ENCODE results near the gene LINC00305. TPM values are rescaled to one million over a fixed set of nuclear protein-coding genes. Genes with fewer than 3 reads are reported as not detected.

Gene LINC00305
- total RNA-seq, 1 experiment from 2014 or later = not detected

- intact Hi-C loops (cut with micrococcal nuclease) = no loop called here
- no TSS peak for BruUV-seq (replicated peaks)
- H3K4me1 Mint-ChIP-seq (ENCODE audit: insufficient read depth, unreplicated experiment) = no peaks in the 10 kb centered on the region
- ChIA-PET CTCF (no interaction called here), POLR2A (no interaction called here)
- TF ChIP-seq, protein P1, sequence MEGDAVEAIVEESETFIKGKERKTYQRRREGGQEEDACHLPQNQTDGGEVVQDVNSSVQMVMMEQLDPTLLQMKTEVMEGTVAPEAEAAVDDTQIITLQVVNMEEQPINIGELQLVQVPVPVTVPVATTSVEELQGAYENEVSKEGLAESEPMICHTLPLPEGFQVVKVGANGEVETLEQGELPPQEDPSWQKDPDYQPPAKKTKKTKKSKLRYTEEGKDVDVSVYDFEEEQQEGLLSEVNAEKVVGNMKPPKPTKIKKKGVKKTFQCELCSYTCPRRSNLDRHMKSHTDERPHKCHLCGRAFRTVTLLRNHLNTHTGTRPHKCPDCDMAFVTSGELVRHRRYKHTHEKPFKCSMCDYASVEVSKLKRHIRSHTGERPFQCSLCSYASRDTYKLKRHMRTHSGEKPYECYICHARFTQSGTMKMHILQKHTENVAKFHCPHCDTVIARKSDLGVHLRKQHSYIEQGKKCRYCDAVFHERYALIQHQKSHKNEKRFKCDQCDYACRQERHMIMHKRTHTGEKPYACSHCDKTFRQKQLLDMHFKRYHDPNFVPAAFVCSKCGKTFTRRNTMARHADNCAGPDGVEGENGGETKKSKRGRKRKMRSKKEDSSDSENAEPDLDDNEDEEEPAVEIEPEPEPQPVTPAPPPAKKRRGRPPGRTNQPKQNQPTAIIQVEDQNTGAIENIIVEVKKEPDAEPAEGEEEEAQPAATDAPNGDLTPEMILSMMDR (IDR thresholded peaks at IDR 0.05; ENCODE audit: unreplicated experiment) = no peak
- no peaks in the 10 kb centered on the region for H3K9me3 Mint-ChIP-seq (ENCODE audit: unreplicated experiment)
- H3K27me3 Mint-ChIP-seq (ENCODE audit: insufficient read depth, unreplicated experiment) = peaks cover 79% of the 10 kb centered on the region
- no peak overlapping the region for H3K4me3 Mint-ChIP-seq (ENCODE audit: unreplicated experiment)
- no peak for DNase-seq (ENCODE audit: unreplicated experiment)
- no peaks in the 10 kb centered on the region for H3K36me3 Mint-ChIP-seq (ENCODE audit: insufficient read depth, unreplicated experiment)
- H3K27ac Mint-ChIP-seq (ENCODE audit: low read depth, unreplicated experiment) = no peak overlapping the region
These were observed 57.4 kb downstream of the LINC00305 start for GRCh38 chr18:64091526-64091925.

DNA sequence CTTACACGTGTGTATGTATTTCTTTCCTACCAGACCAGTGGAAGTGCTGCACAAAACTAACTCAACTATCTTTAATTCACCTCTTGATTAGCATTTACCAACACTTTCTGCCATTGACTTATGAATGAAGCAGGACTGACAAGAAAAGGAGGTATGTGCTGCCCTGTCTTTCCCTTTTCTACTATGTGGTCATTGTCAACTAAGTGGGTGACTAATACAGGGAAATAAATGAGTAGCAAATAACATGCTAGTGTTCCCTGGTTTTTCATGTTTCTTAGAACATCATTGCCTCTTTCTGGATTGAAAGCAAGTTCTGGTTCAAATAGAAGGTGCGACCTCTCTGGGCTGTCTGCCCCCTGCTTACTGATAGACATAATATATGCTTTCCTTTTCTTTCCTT is 58.0 kb downstream of the LINC00305 start:
- intact Hi-C loops (cut with micrococcal nuclease) = no loop called here
- POLR2A ChIA-PET = no interaction called here
- DNase-seq (ENCODE audit: unreplicated experiment) = no peak
- Mint-ChIP-seq H3K9me3 (ENCODE audit: unreplicated experiment) (no peaks in the 10 kb centered on the region), H3K27me3 (ENCODE audit: insufficient read depth, unreplicated experiment) (peaks cover 75% of the 10 kb centered on the region), H3K4me1 (ENCODE audit: insufficient read depth, unreplicated experiment) (no peaks in the 10 kb centered on the region), H3K36me3 (ENCODE audit: insufficient read depth, unreplicated experiment) (no peaks in the 10 kb centered on the region), H3K27ac (ENCODE audit: low read depth, unreplicated experiment) (no peak overlapping the region), H3K4me3 (ENCODE audit: unreplicated experiment) (no peak overlapping the region)
- CTCF ChIA-PET = interaction anchor here (0.8 kb wide), 1 partner anchor 1468 kb away, joined by 3 read pairs; no protein-coding TSS in a partner anchor
- no TSS peak for BruUV-seq (replicated peaks)
- TF ChIP-seq, protein P1 (IDR thresholded peaks at IDR 0.05; ENCODE audit: unreplicated experiment) = no peak

DNA sequence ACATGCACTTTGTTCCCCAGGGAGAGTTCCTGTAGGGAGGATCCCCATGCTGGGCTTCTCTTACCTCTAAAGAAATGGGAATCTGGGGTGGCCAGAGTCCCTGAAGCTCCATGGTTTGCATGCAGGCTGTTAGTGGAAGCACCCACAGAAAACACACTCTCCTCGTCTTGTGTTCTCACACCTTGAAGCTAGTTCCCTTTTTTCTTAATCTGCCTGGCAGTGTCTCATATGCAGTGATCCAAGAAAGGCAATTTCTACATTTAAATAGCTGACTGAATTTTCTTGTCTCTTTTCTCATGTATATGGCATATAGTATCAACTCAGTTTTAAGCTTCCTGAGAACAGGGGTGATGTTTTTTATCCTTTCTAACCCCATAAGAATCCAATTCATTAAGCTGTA is 65.0 kb downstream of the LINC00305 start:
- TF ChIP-seq, protein P1 (IDR thresholded peaks at IDR 0.05; ENCODE audit: unreplicated experiment) = no peak
- intact Hi-C loops (cut with micrococcal nuclease) = no loop called here
- H3K36me3 Mint-ChIP-seq (ENCODE audit: insufficient read depth, unreplicated experiment) = no peaks in the 10 kb centered on the region
- no peaks in the 10 kb centered on the region for H3K9me3 Mint-ChIP-seq (ENCODE audit: unreplicated experiment)
- no peak overlapping the region for H3K4me3 Mint-ChIP-seq (ENCODE audit: unreplicated experiment)
- DNase-seq (ENCODE audit: unreplicated experiment) = no peak
- ChIA-PET CTCF (interaction anchor here (0.6 to 1.0 kb wide), 2 partner anchors 324 to 1711 kb away, joined by 3 to 4 read pairs; no protein-coding TSS in a partner anchor), POLR2A (no interaction called here)
- no peaks in the 10 kb centered on the region for H3K4me1 Mint-ChIP-seq (ENCODE audit: insufficient read depth, unreplicated experiment)
- BruUV-seq (replicated peaks) = no TSS peak
- no peak overlapping the region for H3K27ac Mint-ChIP-seq (ENCODE audit: low read depth, unreplicated experiment)
- H3K27me3 Mint-ChIP-seq (ENCODE audit: insufficient read depth, unreplicated experiment) = peaks cover 54% of the 10 kb centered on the region

DNA sequence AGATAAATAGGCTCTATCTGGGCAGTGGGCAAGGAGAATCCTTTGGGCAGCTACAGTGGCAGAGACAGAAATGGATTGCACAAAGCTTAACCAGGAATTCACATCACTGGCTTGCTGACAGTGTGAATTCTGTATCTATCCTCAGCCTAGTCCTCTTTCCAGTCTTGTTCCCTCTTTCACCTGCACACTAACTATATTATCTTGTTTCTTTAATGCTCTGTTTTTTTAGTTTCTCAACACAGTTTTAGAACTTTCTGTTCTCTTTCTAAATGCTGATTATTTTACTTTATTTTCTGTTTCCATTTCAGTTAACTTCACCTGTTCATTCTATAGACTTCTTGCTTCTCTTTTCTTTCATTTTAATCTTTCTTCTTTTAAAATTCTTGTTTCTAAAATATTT is 66.4 kb downstream of the LINC00305 start:
- BruUV-seq (replicated peaks) = no TSS peak
- H3K4me3 Mint-ChIP-seq (ENCODE audit: unreplicated experiment) = no peak overlapping the region

More for the DNA sequence above, 66.4 kb downstream of the LINC00305 start:
- intact Hi-C loops (cut with micrococcal nuclease) = no loop called here
- Mint-ChIP-seq H3K27ac (ENCODE audit: low read depth, unreplicated experiment) (no peak overlapping the region), H3K4me1 (ENCODE audit: insufficient read depth, unreplicated experiment) (no peaks in the 10 kb centered on the region), H3K9me3 (ENCODE audit: unreplicated experiment) (no peaks in the 10 kb centered on the region), H3K36me3 (ENCODE audit: insufficient read depth, unreplicated experiment) (no peaks in the 10 kb centered on the region), H3K27me3 (ENCODE audit: insufficient read depth, unreplicated experiment) (peaks cover 56% of the 10 kb centered on the region)
- ChIA-PET POLR2A (no interaction called here), CTCF (interaction anchor here (0.7 kb wide), 1 partner anchor 1094 kb away, joined by 3 read pairs; no protein-coding TSS in a partner anchor)
- TF ChIP-seq, protein P1 (IDR thresholded peaks at IDR 0.05; ENCODE audit: unreplicated experiment) = no peak
- DNase-seq (ENCODE audit: unreplicated experiment) = no peak

Measured in MCF 10A (cell line).